ENCODE data around the gene CCNI2.

The CCNI2 gene

DNA sequence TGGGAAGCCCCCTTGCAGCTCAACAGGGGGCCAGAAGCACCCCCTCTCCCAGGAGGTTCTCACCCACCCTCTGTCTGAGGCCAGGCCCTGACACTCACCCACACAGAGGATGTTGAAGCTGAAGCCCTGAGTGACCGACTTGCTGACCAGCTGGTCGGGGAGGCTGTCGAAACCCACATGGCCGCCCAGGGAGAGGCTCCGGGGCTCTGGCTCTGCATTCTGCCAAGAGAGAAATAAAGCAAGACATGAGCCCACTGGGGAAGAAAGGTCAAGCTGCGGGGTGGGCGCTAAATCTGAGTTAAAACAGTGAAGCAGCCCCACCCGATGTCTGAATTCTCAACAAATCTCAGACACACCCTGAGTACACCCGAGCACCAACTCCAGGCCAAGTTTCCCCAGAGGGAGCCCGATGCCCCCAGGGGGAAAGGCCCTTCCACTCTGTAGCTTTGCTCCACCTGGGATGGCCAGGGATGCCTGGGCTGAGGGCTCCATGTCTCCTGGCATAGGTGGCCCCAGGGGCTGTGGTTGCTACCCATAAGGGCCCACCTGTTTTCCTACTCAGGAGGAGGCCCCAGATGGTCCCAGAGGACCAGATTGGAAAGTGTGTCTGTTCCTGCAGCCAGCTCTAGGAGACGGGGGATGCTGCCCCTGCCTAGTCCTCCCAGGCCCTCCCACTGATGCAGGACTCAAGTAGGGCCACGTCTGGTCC lies 18.2 kb downstream of the CCNI2 start:
- Mint-ChIP-seq H3K4me1 (peaks cover 11% of the 10 kb centered on the region), H3K36me3 (ENCODE audit: low read depth) (peaks cover 27% of the 10 kb centered on the region), H3K27ac (no peak overlapping the region), H3K4me3 (no peak overlapping the region), H3K27me3 (ENCODE audit: low read depth) (no peaks in the 10 kb centered on the region), H3K9me3 (no peaks in the 10 kb centered on the region)
- TF ChIP-seq, protein P1, sequence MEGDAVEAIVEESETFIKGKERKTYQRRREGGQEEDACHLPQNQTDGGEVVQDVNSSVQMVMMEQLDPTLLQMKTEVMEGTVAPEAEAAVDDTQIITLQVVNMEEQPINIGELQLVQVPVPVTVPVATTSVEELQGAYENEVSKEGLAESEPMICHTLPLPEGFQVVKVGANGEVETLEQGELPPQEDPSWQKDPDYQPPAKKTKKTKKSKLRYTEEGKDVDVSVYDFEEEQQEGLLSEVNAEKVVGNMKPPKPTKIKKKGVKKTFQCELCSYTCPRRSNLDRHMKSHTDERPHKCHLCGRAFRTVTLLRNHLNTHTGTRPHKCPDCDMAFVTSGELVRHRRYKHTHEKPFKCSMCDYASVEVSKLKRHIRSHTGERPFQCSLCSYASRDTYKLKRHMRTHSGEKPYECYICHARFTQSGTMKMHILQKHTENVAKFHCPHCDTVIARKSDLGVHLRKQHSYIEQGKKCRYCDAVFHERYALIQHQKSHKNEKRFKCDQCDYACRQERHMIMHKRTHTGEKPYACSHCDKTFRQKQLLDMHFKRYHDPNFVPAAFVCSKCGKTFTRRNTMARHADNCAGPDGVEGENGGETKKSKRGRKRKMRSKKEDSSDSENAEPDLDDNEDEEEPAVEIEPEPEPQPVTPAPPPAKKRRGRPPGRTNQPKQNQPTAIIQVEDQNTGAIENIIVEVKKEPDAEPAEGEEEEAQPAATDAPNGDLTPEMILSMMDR (IDR thresholded peaks at IDR 0.05; ENCODE audit: unreplicated experiment in 3 of 3), result no peak

DNA sequence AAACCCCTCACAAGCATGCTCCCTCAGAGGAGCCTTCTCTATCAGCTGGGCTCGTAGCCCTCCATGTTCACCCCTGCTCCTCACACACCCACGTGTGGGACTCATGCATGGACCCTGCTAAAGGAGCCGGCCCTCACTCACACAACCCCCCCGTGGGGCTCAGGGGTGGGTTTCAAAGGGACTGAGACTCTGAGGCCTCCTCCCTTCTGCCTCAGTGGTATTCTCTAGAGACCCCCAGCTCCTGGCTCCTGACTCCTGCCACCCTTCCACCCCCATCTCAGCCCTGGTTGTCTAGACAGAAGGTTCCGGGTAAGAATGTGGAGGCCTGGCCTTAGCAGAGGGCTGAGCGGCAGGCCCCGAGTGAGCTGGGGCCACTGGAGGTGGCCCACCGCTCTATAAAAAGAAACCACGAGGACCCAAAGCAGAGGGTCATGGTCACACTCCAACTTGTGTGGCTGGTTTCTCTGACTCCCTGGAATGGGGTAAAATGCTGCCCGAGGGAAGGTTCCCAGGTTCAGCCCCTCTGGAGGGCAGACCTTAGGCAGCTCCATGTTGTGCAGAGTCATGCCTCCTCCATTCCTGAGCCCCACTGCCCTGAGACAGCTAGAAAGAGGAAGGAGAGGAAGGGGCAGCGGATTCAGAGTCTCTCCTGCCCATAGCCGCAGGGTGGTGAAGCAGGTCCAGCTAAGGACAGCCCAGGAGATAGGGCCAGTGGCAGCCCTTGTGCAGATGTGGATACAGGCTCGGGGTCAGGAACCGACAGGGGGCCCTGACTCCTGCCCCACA lies 19.0 kb downstream of the CCNI2 start:
- Mint-ChIP-seq H3K9me3 (no peaks in the 10 kb centered on the region), H3K36me3 (ENCODE audit: low read depth) (peaks cover 21% of the 10 kb centered on the region), H3K4me3 (no peak overlapping the region)

DNA sequence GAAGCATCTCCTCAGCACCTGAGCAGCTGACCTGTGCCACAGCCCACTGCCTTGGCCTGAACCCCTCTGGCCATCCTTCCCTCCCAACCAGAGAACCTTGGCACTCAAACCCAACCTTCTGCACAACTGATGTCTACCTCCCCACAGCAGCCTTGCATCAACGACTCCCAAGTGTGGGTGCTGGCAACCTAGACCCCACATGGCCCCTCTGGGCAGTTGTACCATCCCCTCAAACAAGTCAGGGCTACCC lies 19.5 kb downstream of the CCNI2 start:
- TF ChIP-seq, protein P1 (IDR thresholded peaks at IDR 0.05; ENCODE audit: unreplicated experiment in 3 of 3), result no peak
- Mint-ChIP-seq H3K9me3 (no peaks in the 10 kb centered on the region), H3K27me3 (ENCODE audit: low read depth) (no peaks in the 10 kb centered on the region)

More for the DNA sequence above, 19.0 kb downstream of the CCNI2 start:
- Mint-ChIP-seq H3K27ac (no peak overlapping the region), H3K27me3 (ENCODE audit: low read depth) (no peaks in the 10 kb centered on the region), H3K4me1 (peaks cover 17% of the 10 kb centered on the region)
- TF ChIP-seq, protein P1 (IDR thresholded peaks at IDR 0.05; ENCODE audit: unreplicated experiment in 3 of 3), result no peak

DNA sequence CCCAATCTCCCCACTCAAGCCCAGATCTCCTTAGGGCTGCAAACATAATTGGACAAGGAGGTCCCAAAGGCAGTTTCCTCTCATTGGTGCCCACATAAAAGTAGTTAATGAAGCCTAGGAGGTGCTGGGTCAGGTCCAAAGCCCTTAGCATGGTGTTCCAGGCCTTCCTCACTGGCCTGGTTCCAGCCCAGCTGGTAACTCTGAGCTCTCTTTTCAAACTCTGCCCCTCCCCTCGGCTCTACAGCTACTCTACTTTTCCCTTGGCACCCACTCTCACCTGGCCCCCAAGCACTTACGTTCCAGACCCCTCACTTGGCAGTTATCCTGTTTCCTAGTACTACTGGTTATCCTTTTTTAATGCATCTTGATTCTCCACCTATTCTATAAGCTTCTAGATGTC lies 19.9 kb downstream of the CCNI2 start:
- Mint-ChIP-seq H3K4me3 (no peak overlapping the region), H3K27me3 (ENCODE audit: low read depth) (no peaks in the 10 kb centered on the region), H3K4me1 (peaks cover 23% of the 10 kb centered on the region), H3K27ac (peak overlapping the region in 1 of 3 experiments; percentile 85), H3K9me3 (no peaks in the 10 kb centered on the region), H3K36me3 (ENCODE audit: low read depth) (peaks cover 17% of the 10 kb centered on the region)
- TF ChIP-seq, protein P1 (IDR thresholded peaks at IDR 0.05; ENCODE audit: unreplicated experiment in 3 of 3), result no peak

More for the DNA sequence above, 19.5 kb downstream of the CCNI2 start:
- Mint-ChIP-seq H3K27ac (no peak overlapping the region), H3K36me3 (ENCODE audit: low read depth) (peaks cover 17% of the 10 kb centered on the region), H3K4me3 (no peak overlapping the region), H3K4me1 (peaks cover 21% of the 10 kb centered on the region)

DNA sequence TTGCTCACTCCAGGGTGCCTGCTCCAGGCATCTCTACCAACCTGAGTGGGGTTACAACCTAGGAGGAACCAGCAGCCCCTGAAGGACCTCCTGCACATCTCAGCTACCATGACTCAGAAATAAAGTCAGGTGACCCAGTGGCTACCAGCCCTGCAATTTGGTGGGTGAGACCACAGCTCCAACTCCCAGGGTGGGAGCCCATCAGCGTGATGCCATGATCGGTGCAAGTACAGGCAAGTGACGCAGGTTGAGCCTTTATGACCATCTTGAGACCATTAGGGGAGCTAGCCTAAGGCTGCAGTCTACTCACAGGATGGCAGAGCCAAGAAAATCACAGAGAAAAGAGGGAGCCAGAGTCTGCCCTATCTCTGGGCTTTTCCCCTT lies 21.3 kb downstream of the CCNI2 start:
- H3K4me1 Mint-ChIP-seq, result peaks cover 29% of the 10 kb centered on the region
- H3K4me3 Mint-ChIP-seq, result no peak overlapping the region
- no peaks in the 10 kb centered on the region for H3K9me3 Mint-ChIP-seq
- no peaks in the 10 kb centered on the region for H3K27me3 Mint-ChIP-seq (ENCODE audit: low read depth)
- H3K27ac Mint-ChIP-seq, result no peak overlapping the region
- peaks cover 7% of the 10 kb centered on the region for H3K36me3 Mint-ChIP-seq (ENCODE audit: low read depth)
- TF ChIP-seq, protein P1 (IDR thresholded peaks at IDR 0.05; ENCODE audit: unreplicated experiment in 3 of 3), result no peak

Measured in nephron (organoid).